ENCODE data around the gene LZTR1.
A peak's percentile ranks its signal among the peaks of the same experiment; 100 is the strongest.

LZTR1 gene

DNA sequence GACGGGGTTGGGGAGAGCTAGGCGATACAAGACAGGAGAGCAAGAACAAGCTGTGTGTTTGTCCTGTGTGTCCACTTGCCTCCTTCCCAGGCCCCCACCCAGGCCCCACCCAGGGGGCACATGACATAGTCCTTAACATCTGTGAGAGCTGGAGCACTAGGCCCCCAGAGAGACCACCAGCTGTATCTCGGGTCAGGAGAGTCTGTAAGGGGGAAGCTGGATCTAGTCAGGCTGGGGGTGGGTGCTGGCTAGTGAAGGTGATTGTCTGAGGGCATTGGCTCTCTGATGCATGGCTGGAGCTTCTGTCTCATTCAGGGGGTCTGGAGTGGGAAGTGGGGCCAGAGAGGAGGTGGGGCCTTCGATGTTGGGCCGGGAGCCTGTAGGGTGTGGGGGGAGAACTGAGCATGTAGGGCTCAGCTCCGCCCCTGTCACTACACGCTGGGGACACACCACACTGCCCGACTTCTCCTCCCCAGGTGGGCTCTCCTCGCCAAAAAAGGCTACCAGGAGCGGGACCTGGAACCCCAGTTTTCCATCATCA is 33.4 kb downstream of the LZTR1 start:
- WGBS, result 64% methylated on average over 8 of the region's 10 CpGs

DNA sequence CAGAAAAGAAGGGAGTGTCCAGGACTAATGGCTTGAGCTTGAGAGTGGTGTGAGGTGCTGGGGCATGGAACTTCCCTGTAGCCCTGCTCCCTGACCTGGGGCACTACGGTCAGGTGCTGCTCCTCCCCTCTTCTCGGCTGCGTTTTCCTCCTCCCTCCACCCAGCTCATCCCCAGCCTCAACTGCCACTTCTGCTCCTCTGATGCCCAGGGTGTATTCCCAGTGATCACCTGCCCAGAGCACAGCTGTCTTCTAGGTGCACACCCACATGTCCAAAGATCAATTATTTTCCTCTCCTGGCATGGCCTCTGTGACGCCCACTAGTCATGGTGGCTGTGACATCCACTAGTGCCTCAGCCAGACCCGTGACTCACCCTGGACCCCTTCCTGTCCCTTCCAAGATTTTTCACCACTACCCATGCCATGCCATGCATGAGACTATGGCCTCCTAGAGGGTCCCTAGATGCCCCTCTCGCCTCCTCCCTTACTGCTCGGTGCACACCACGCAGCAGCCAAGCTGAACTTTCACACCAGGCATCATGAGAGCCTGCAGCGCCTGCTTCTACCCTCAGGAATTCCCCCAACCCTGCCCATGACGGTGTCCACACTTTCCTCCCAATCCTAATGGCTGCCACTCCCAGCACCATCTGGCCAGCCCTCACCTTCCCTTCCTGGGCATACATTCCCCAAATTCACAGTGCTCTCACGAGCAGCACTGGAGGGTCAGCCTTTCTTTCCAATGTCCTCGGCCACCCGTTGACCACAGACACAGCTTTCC is 34.7 kb downstream of the LZTR1 start:
- no peak overlapping the region for H3K18ac ChIP-seq (ENCODE audit: low read depth in 1 of 2, low read length in 2 of 2)
- H3K4ac ChIP-seq (ENCODE audit: low read depth in 1 of 2, low read length in 2 of 2), result peak overlapping the region in 1 of 2 experiments; percentile 44
- H3K9me3 ChIP-seq (ENCODE audit: control insufficient read depth, low read length), result no peaks in the 10 kb centered on the region
- peak overlapping the region; percentile 51 to 69 for H2BK12ac ChIP-seq (ENCODE audit: low read length in 2 of 2)
- DNase-seq, result no peak
- H3K27ac ChIP-seq (ENCODE audit: low read length, poor library complexity, severe bottlenecking), result no peak overlapping the region
- H3K23ac ChIP-seq (ENCODE audit: low read length in 2 of 2), result peak overlapping the region in 1 of 2 experiments; percentile 46
- H3K4me2 ChIP-seq (ENCODE audit: low read length, poor library complexity, severe bottlenecking), result no peak overlapping the region
- H3K79me1 ChIP-seq (replicated peaks; ENCODE audit: low read length, poor library complexity, severe bottlenecking), result peaks cover 2% of the 10 kb centered on the region
- H4K91ac ChIP-seq (ENCODE audit: low read length), result peak overlapping the region; percentile 52
- no peak overlapping the region for H2BK5ac ChIP-seq (ENCODE audit: low read depth, low read length, poor library complexity, severe bottlenecking)
- H4K8ac ChIP-seq (ENCODE audit: low read length), result peak overlapping the region; percentile 45
- H3K36me3 ChIP-seq (ENCODE audit: control insufficient read depth in 1 of 2, insufficient read depth in 2 of 2, low read depth in 1 of 2, low read length in 2 of 2), result peaks cover 0 to 3% of the 10 kb centered on the region in 2 experiments
- peaks cover 0 to 18% of the 10 kb centered on the region in 2 experiments for H3K27me3 ChIP-seq (ENCODE audit: control insufficient read depth in 1 of 2, insufficient read depth in 1 of 2, low read length in 2 of 2)
- no peak overlapping the region for H2BK15ac ChIP-seq (ENCODE audit: low read depth, poor library complexity, severe bottlenecking)
- peaks cover 27% of the 10 kb centered on the region for H3K4me1 ChIP-seq (ENCODE audit: control insufficient read depth, insufficient read depth, low read depth, low read length)
- H2BK120ac ChIP-seq (ENCODE audit: low read depth, low read length), result no peak overlapping the region
- H3K9ac ChIP-seq (ENCODE audit: low read length), result no peak overlapping the region
- no peak overlapping the region for H3K4me3 ChIP-seq (ENCODE audit: insufficient read depth in 1 of 2, low read depth in 1 of 2, low read length in 2 of 2)
- no peak overlapping the region for H2AK5ac ChIP-seq (ENCODE audit: low read length, severe bottlenecking)
- 91% methylated on average over 13 of the region's 13 CpGs for WGBS
- H2AFZ ChIP-seq (ENCODE audit: low read depth, low read length), result no peak overlapping the region
- peak overlapping the region in 1 of 2 experiments; percentile 56 for H3K14ac ChIP-seq (ENCODE audit: low read length in 2 of 2)

More for the DNA sequence above, 33.4 kb downstream of the LZTR1 start:
- Histone ChIP-seq H3K79me1 (replicated peaks; ENCODE audit: low read length, poor library complexity, severe bottlenecking) (peaks cover 2% of the 10 kb centered on the region), H3K4ac (ENCODE audit: low read depth in 1 of 2, low read length in 2 of 2) (peak overlapping the region; percentile 29 to 84), H2AFZ (ENCODE audit: low read depth, low read length) (no peak overlapping the region), H3K4me2 (ENCODE audit: low read length, poor library complexity, severe bottlenecking) (no peak overlapping the region), H3K9ac (ENCODE audit: low read length) (peak overlapping the region; percentile 2), H3K9me3 (ENCODE audit: control insufficient read depth, low read length) (no peaks in the 10 kb centered on the region), H2BK120ac (ENCODE audit: low read depth, low read length) (peak overlapping the region; percentile 92), H2BK5ac (ENCODE audit: low read depth, low read length, poor library complexity, severe bottlenecking) (no peak overlapping the region), H2AK5ac (ENCODE audit: low read length, severe bottlenecking) (peak overlapping the region; percentile 68), H2BK15ac (ENCODE audit: low read depth, poor library complexity, severe bottlenecking) (no peak overlapping the region), H3K18ac (ENCODE audit: low read depth in 1 of 2, low read length in 2 of 2) (peak overlapping the region; percentile 94 to 98), H3K14ac (ENCODE audit: low read length in 2 of 2) (peak overlapping the region in 1 of 2 experiments; percentile 4), H3K27me3 (ENCODE audit: control insufficient read depth in 1 of 2, insufficient read depth in 1 of 2, low read length in 2 of 2) (peaks cover 0 to 11% of the 10 kb centered on the region in 2 experiments), H4K8ac (ENCODE audit: low read length) (peak overlapping the region; percentile 86), H3K4me3 (ENCODE audit: insufficient read depth in 1 of 2, low read depth in 1 of 2, low read length in 2 of 2) (peak overlapping the region in 1 of 2 experiments; percentile 85), H3K4me1 (ENCODE audit: control insufficient read depth, insufficient read depth, low read depth, low read length) (peaks cover 27% of the 10 kb centered on the region), H3K36me3 (ENCODE audit: control insufficient read depth in 1 of 2, insufficient read depth in 2 of 2, low read depth in 1 of 2, low read length in 2 of 2) (peaks cover 0 to 3% of the 10 kb centered on the region in 2 experiments), H2BK12ac (ENCODE audit: low read length in 2 of 2) (peak overlapping the region; percentile 59 to 70), H3K23ac (ENCODE audit: low read length in 2 of 2) (no peak overlapping the region), H3K27ac (ENCODE audit: low read length, poor library complexity, severe bottlenecking) (no peak overlapping the region), H4K91ac (ENCODE audit: low read length) (peak overlapping the region; percentile 60)
- no peak for DNase-seq

DNA sequence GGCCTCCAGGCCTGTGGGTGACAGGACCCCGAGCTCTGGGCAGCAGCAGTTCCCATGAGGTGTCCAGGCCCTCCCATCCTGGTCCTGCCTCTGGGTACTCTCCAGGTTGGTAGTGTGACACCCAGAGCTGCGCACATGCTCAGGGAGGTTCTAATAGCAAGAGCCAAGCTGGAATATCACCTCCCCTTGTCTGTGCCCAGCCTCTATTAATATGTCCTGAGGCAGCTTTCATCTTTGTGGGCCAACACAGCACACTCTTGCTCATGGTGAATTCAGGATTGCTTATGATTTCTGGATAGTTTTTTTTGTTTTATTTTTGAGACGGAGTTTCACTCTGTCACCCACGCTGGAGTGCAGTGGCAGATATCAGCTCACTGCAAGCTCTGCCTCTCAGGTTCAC is 36.2 kb downstream of the LZTR1 start:
- H4K91ac ChIP-seq (ENCODE audit: low read length), result no peak overlapping the region

DNA sequence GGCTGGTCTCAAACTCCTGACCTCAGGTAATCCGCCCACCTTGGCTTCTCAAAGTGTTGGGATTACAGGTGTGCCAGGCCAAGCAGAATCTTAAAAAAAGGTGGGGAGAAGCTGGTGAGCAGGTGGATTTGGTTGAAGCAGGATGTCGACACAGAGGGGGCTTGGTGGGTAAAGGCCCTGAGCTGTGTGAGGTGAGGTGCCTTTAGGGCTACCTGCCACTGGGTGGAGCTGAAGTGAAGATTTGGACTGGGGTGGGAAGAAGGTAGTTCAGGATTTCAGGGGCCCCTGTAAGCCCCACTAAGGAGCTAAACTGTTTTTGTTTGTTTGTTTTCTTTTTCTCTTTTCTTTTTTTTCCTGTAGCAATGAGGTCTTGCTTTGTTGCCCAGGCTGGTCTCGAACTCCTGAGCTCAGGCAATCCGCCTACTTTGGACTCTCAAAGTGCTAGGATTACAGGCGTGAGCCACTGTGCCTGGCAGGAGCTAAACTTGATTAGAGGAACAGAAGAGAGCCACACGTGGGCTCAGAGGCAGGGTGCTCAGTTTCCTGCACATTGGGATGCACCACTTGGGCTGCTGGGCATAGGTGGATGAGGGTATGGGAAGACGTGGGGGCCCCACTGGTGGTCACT is 38.8 kb downstream of the LZTR1 start:
- H4K91ac ChIP-seq (ENCODE audit: low read length), result no peak overlapping the region
- H3K23ac ChIP-seq (ENCODE audit: low read length in 2 of 2), result no peak overlapping the region
- no peak overlapping the region for H2BK12ac ChIP-seq (ENCODE audit: low read length in 2 of 2)
- no peak overlapping the region for H2BK120ac ChIP-seq (ENCODE audit: low read depth, low read length)
- H3K9ac ChIP-seq (ENCODE audit: low read length), result no peak overlapping the region
- H3K4me3 ChIP-seq (ENCODE audit: insufficient read depth in 1 of 2, low read depth in 1 of 2, low read length in 2 of 2), result no peak overlapping the region
- H4K8ac ChIP-seq (ENCODE audit: low read length), result no peak overlapping the region
- peak; percentile 10 for DNase-seq
- no peak overlapping the region for H2AFZ ChIP-seq (ENCODE audit: low read depth, low read length)
- H2BK5ac ChIP-seq (ENCODE audit: low read depth, low read length, poor library complexity, severe bottlenecking), result no peak overlapping the region
- H2AK5ac ChIP-seq (ENCODE audit: low read length, severe bottlenecking), result no peak overlapping the region
- WGBS, result 68% methylated on average over 7 of the region's 7 CpGs
- H3K14ac ChIP-seq (ENCODE audit: low read length in 2 of 2), result no peak overlapping the region
- H3K36me3 ChIP-seq (ENCODE audit: control insufficient read depth in 1 of 2, insufficient read depth in 2 of 2, low read depth in 1 of 2, low read length in 2 of 2), result no peaks in the 10 kb centered on the region
- peaks cover 0 to 25% of the 10 kb centered on the region in 2 experiments for H3K27me3 ChIP-seq (ENCODE audit: control insufficient read depth in 1 of 2, insufficient read depth in 1 of 2, low read length in 2 of 2)
- H3K9me3 ChIP-seq (ENCODE audit: control insufficient read depth, low read length), result no peaks in the 10 kb centered on the region
- no peak overlapping the region for H3K4ac ChIP-seq (ENCODE audit: low read depth in 1 of 2, low read length in 2 of 2)
- H3K4me1 ChIP-seq (ENCODE audit: control insufficient read depth, insufficient read depth, low read depth, low read length), result peaks cover 5% of the 10 kb centered on the region
- no peak overlapping the region for H3K18ac ChIP-seq (ENCODE audit: low read depth in 1 of 2, low read length in 2 of 2)
- H2BK15ac ChIP-seq (ENCODE audit: low read depth, poor library complexity, severe bottlenecking), result no peak overlapping the region
- H3K27ac ChIP-seq (ENCODE audit: low read length, poor library complexity, severe bottlenecking), result no peak overlapping the region
- H3K4me2 ChIP-seq (ENCODE audit: low read length, poor library complexity, severe bottlenecking), result no peak overlapping the region
- H3K79me1 ChIP-seq (replicated peaks; ENCODE audit: low read length, poor library complexity, severe bottlenecking), result no peaks in the 10 kb centered on the region

More for the DNA sequence above, 36.2 kb downstream of the LZTR1 start:
- H3K4me3 ChIP-seq (ENCODE audit: insufficient read depth in 1 of 2, low read depth in 1 of 2, low read length in 2 of 2), result no peak overlapping the region
- H2AFZ ChIP-seq (ENCODE audit: low read depth, low read length), result no peak overlapping the region
- no peak overlapping the region for H2BK5ac ChIP-seq (ENCODE audit: low read depth, low read length, poor library complexity, severe bottlenecking)
- no peak overlapping the region for H3K14ac ChIP-seq (ENCODE audit: low read length in 2 of 2)
- H3K9me3 ChIP-seq (ENCODE audit: control insufficient read depth, low read length), result no peaks in the 10 kb centered on the region
- H3K4ac ChIP-seq (ENCODE audit: low read depth in 1 of 2, low read length in 2 of 2), result no peak overlapping the region
- no peaks in the 10 kb centered on the region for H3K36me3 ChIP-seq (ENCODE audit: control insufficient read depth in 1 of 2, insufficient read depth in 2 of 2, low read depth in 1 of 2, low read length in 2 of 2)
- no peak overlapping the region for H2AK5ac ChIP-seq (ENCODE audit: low read length, severe bottlenecking)
- peaks cover 24% of the 10 kb centered on the region for H3K4me1 ChIP-seq (ENCODE audit: control insufficient read depth, insufficient read depth, low read depth, low read length)
- DNase-seq, result no peak
- no peak overlapping the region for H2BK12ac ChIP-seq (ENCODE audit: low read length in 2 of 2)
- WGBS, result 94% methylated on average over 4 of the region's 4 CpGs
- no peaks in the 10 kb centered on the region for H3K79me1 ChIP-seq (replicated peaks; ENCODE audit: low read length, poor library complexity, severe bottlenecking)
- no peak overlapping the region for H3K27ac ChIP-seq (ENCODE audit: low read length, poor library complexity, severe bottlenecking)
- no peak overlapping the region for H3K23ac ChIP-seq (ENCODE audit: low read length in 2 of 2)
- H3K9ac ChIP-seq (ENCODE audit: low read length), result no peak overlapping the region
- H3K18ac ChIP-seq (ENCODE audit: low read depth in 1 of 2, low read length in 2 of 2), result no peak overlapping the region
- H2BK15ac ChIP-seq (ENCODE audit: low read depth, poor library complexity, severe bottlenecking), result no peak overlapping the region
- no peak overlapping the region for H4K8ac ChIP-seq (ENCODE audit: low read length)
- no peak overlapping the region for H2BK120ac ChIP-seq (ENCODE audit: low read depth, low read length)
- peaks cover 0 to 22% of the 10 kb centered on the region in 2 experiments for H3K27me3 ChIP-seq (ENCODE audit: control insufficient read depth in 1 of 2, insufficient read depth in 1 of 2, low read length in 2 of 2)
- no peak overlapping the region for H3K4me2 ChIP-seq (ENCODE audit: low read length, poor library complexity, severe bottlenecking)
